Measurements from ENCODE around the gene PHRF1. TPM values are rescaled to one million over a fixed set of nuclear protein-coding genes. Genes with fewer than 3 reads are reported as not detected.

Gene PHRF1
- total RNA-seq, 2 donors from 2014 or later, result 31.3 to 39.6 TPM

GRCh38 chr11:637333-637592 lies 61.0 kb downstream of the PHRF1 start:
- Histone ChIP-seq H3K4me3 (peak overlapping the region; percentile 54), H3K9me3 (no peaks in the 10 kb centered on the region), H3K4me1 (ENCODE audit: control insufficient read depth in 1 of 2, low read depth in 2 of 2) (peaks cover 4 to 15% of the 10 kb centered on the region in 2 donors), H3K36me3 (peaks cover 9% of the 10 kb centered on the region), H3K27ac (no peak overlapping the region), H3K27me3 (replicated peaks; ENCODE audit: insufficient read depth) (no peaks in the 10 kb centered on the region)
- DNase-seq (ENCODE audit: low spot score) (no peak), ATAC-seq (ENCODE audit: insufficient number of reproducible peaks, low FRiP score, low read depth) (no peak)
- no peak for TF ChIP-seq CTCF (IDR thresholded peaks at IDR 0.05)

- Histone ChIP-seq H3K27me3 (replicated peaks; ENCODE audit: insufficient read depth) (no peaks in the 10 kb centered on the region), H3K36me3 (peaks cover 11% of the 10 kb centered on the region), H3K9me3 (no peaks in the 10 kb centered on the region), H3K4me3 (peak overlapping the region; percentile 54), H3K27ac (no peak overlapping the region), H3K4me1 (ENCODE audit: control insufficient read depth in 1 of 2, low read depth in 2 of 2) (peaks cover 4 to 15% of the 10 kb centered on the region in 2 donors)
- no peak for DNase-seq (ENCODE audit: low spot score)
- TF ChIP-seq CTCF (IDR thresholded peaks at IDR 0.05), result no peak
- no peak for ATAC-seq (ENCODE audit: insufficient number of reproducible peaks, low FRiP score, low read depth)
Measured at GRCh38 chr11:637593-638521, 61.6 kb downstream of the PHRF1 start.

GRCh38 chr11:638631-639331 lies 62.5 kb downstream of the PHRF1 start:
- DNase-seq (ENCODE audit: low spot score) (no peak), ATAC-seq (ENCODE audit: insufficient number of reproducible peaks, low FRiP score, low read depth) (no peak)
- Histone ChIP-seq H3K4me1 (ENCODE audit: control insufficient read depth in 1 of 2, low read depth in 2 of 2) (peaks cover 4 to 15% of the 10 kb centered on the region in 2 donors), H3K27ac (no peak overlapping the region), H3K27me3 (replicated peaks; ENCODE audit: insufficient read depth) (no peaks in the 10 kb centered on the region), H3K9me3 (no peaks in the 10 kb centered on the region), H3K36me3 (peaks cover 17% of the 10 kb centered on the region), H3K4me3 (no peak overlapping the region)
- TF ChIP-seq CTCF (IDR thresholded peaks at IDR 0.05), result no peak

- Histone ChIP-seq H3K27ac (no peak overlapping the region), H3K36me3 (peaks cover 22% of the 10 kb centered on the region), H3K27me3 (replicated peaks; ENCODE audit: insufficient read depth) (no peaks in the 10 kb centered on the region), H3K9me3 (no peaks in the 10 kb centered on the region), H3K4me1 (ENCODE audit: control insufficient read depth in 1 of 2, low read depth in 2 of 2) (peaks cover 4 to 15% of the 10 kb centered on the region in 2 donors), H3K4me3 (no peak overlapping the region)
- ATAC-seq (ENCODE audit: insufficient number of reproducible peaks, low FRiP score, low read depth) (no peak), DNase-seq (ENCODE audit: low spot score) (no peak)
- TF ChIP-seq CTCF (IDR thresholded peaks at IDR 0.05), result no peak
Measured at GRCh38 chr11:639332-639955, 63.2 kb downstream of the PHRF1 start.
